ENCODE results near the gene SLC9A2.

DNA sequence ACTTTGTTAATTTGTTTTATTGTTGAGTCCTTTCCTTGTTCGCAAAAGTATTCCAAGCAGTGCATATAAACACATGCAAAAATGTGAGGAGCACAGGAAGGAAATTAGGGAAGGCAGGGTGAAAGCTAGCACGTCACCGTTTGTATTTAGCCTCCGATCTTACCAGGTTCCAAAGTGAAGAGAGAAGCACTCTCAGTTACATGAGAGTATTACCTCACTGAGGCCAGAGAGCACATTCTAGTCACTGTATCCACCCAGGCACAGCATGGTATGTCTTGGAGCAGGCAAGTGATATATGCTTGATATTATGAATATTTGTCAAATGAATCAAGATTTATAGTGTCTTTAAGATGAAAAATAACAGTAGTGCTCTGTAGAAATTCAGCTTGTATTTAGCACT is 135.9 kb downstream of the SLC9A2 start:
- TF ChIP-seq, protein P1, sequence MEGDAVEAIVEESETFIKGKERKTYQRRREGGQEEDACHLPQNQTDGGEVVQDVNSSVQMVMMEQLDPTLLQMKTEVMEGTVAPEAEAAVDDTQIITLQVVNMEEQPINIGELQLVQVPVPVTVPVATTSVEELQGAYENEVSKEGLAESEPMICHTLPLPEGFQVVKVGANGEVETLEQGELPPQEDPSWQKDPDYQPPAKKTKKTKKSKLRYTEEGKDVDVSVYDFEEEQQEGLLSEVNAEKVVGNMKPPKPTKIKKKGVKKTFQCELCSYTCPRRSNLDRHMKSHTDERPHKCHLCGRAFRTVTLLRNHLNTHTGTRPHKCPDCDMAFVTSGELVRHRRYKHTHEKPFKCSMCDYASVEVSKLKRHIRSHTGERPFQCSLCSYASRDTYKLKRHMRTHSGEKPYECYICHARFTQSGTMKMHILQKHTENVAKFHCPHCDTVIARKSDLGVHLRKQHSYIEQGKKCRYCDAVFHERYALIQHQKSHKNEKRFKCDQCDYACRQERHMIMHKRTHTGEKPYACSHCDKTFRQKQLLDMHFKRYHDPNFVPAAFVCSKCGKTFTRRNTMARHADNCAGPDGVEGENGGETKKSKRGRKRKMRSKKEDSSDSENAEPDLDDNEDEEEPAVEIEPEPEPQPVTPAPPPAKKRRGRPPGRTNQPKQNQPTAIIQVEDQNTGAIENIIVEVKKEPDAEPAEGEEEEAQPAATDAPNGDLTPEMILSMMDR (IDR thresholded peaks at IDR 0.05; ENCODE audit: insufficient read depth, low read length): no peak
- TF ChIP-seq GABPA (IDR thresholded peaks at IDR 0.05; ENCODE audit: low read depth): no peak
- TF ChIP-seq POLR2AphosphoS5 (IDR thresholded peaks at IDR 0.05; ENCODE audit: low read depth): no peak
- TF ChIP-seq, protein P2, sequence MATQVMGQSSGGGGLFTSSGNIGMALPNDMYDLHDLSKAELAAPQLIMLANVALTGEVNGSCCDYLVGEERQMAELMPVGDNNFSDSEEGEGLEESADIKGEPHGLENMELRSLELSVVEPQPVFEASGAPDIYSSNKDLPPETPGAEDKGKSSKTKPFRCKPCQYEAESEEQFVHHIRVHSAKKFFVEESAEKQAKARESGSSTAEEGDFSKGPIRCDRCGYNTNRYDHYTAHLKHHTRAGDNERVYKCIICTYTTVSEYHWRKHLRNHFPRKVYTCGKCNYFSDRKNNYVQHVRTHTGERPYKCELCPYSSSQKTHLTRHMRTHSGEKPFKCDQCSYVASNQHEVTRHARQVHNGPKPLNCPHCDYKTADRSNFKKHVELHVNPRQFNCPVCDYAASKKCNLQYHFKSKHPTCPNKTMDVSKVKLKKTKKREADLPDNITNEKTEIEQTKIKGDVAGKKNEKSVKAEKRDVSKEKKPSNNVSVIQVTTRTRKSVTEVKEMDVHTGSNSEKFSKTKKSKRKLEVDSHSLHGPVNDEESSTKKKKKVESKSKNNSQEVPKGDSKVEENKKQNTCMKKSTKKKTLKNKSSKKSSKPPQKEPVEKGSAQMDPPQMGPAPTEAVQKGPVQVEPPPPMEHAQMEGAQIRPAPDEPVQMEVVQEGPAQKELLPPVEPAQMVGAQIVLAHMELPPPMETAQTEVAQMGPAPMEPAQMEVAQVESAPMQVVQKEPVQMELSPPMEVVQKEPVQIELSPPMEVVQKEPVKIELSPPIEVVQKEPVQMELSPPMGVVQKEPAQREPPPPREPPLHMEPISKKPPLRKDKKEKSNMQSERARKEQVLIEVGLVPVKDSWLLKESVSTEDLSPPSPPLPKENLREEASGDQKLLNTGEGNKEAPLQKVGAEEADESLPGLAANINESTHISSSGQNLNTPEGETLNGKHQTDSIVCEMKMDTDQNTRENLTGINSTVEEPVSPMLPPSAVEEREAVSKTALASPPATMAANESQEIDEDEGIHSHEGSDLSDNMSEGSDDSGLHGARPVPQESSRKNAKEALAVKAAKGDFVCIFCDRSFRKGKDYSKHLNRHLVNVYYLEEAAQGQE (IDR thresholded peaks at IDR 0.05; ENCODE audit: insufficient replicate concordance, low read depth): no peak
- no peak for TF ChIP-seq SPI1 (IDR thresholded peaks at IDR 0.05; ENCODE audit: borderline replicate concordance, low read depth)
